IPS DF 4.7 (cell line): Measurements from ENCODE around the gene SOCS1.
"Not testable (repeated sequence)": the region's sequence is repeated elsewhere in the genome, so short reads cannot be mapped to it uniquely, and the experiment has no call there.

ENCODE experiments used
- DNase-seq: peaks from one replicate; pipeline ENCODE4 v3.0.0-alpha.2; 2013; ENCODE audit warnings: low spot score; ENCODE audit errors: extremely low read depth

SOCS1 gene

GRCh38 chr16:11255737-11256660 lies at the start of gene SOCS1:
Gene SOCS1, minus strand, starts transcription at chr16:11256204. Its CDS starts 726 bp downstream, at chr16:11255478.
- no peak for DNase-seq

GRCh38 chr16:11303405-11304138 lies 47.6 kb upstream of the SOCS1 start:
- no peak for DNase-seq

- no peak for DNase-seq
Observed at GRCh38 chr16:11302977-11303376, 47.0 kb upstream of the SOCS1 start.

GRCh38 chr16:11301645-11302501 lies 45.9 kb upstream of the SOCS1 start:
- DNase-seq: no peak

GRCh38 chr16:11300560-11300892 lies 44.5 kb upstream of the SOCS1 start:
- DNase-seq: no peak

- no peak for DNase-seq
Observed at GRCh38 chr16:11299865-11300559, 44.0 kb upstream of the SOCS1 start.

GRCh38 chr16:11298950-11299547 lies 43.0 kb upstream of the SOCS1 start:
- DNase-seq: not testable (repeated sequence)

GRCh38 chr16:11298143-11298900 lies 42.3 kb upstream of the SOCS1 start:
- DNase-seq: no peak

- DNase-seq: no peak
Observed at GRCh38 chr16:11297492-11298142, 41.6 kb upstream of the SOCS1 start.

GRCh38 chr16:11296706-11297491 lies 40.9 kb upstream of the SOCS1 start:
- no peak for DNase-seq

- no peak for DNase-seq
Observed at GRCh38 chr16:11296351-11296705, 40.3 kb upstream of the SOCS1 start.

- DNase-seq: no peak
Observed at GRCh38 chr16:11295672-11296071, 39.7 kb upstream of the SOCS1 start.

- no peak for DNase-seq
Observed at GRCh38 chr16:11292076-11292748, 36.2 kb upstream of the SOCS1 start.

GRCh38 chr16:11291091-11291703 lies 35.2 kb upstream of the SOCS1 start:
- no peak for DNase-seq

- DNase-seq: no peak
Observed at GRCh38 chr16:11290102-11290893, 34.3 kb upstream of the SOCS1 start.

- DNase-seq: not testable (repeated sequence)
Observed at GRCh38 chr16:11289696-11290095, 33.7 kb upstream of the SOCS1 start.

- no peak for DNase-seq
Observed at GRCh38 chr16:11289202-11289601, 33.2 kb upstream of the SOCS1 start.
